ENCODE data around the gene IL1RAPL2.

The IL1RAPL2 gene

DNA sequence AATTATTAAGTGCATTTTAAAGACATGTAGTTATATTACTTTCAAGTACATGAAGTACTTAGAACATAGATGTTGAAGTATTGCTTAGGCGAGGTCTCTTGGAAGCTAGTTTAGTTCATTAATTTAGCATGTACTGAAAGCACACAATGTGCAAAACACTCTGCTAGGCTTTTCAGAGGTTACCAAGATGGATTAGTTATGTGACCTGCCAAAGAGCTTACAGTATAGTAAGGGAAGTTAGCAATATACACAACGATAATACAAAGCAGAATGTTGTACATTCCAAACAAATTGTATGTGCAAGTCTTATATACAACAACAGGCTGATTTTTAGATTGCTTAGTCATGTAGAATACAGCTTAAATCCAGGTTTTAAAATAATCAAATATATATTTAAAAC is 1137.9 kb downstream of the IL1RAPL2 start:
- no peak for TF ChIP-seq ISL1 (CRISPR knock-in tag; IDR thresholded peaks at IDR 0.05)
- no peak for TF ChIP-seq SNAI2 (CRISPR knock-in tag; IDR thresholded peaks at IDR 0.05)
- no peak for TF ChIP-seq OSR1 (CRISPR knock-in tag; IDR thresholded peaks at IDR 0.05)
- no peak for TF ChIP-seq ZFP3 (CRISPR knock-in tag; IDR thresholded peaks at IDR 0.05)
- TF ChIP-seq, protein P1, sequence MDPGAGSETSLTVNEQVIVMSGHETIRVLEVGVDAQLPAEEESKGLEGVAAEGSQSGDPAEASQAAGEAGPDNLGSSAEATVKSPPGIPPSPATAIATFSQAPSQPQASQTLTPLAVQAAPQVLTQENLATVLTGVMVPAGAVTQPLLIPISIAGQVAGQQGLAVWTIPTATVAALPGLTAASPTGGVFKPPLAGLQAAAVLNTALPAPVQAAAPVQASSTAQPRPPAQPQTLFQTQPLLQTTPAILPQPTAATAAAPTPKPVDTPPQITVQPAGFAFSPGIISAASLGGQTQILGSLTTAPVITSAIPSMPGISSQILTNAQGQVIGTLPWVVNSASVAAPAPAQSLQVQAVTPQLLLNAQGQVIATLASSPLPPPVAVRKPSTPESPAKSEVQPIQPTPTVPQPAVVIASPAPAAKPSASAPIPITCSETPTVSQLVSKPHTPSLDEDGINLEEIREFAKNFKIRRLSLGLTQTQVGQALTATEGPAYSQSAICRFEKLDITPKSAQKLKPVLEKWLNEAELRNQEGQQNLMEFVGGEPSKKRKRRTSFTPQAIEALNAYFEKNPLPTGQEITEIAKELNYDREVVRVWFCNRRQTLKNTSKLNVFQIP (CRISPR knock-in tag; IDR thresholded peaks at IDR 0.05; ENCODE audit: borderline replicate concordance, low read depth): no peak
- TF ChIP-seq, protein P2, sequence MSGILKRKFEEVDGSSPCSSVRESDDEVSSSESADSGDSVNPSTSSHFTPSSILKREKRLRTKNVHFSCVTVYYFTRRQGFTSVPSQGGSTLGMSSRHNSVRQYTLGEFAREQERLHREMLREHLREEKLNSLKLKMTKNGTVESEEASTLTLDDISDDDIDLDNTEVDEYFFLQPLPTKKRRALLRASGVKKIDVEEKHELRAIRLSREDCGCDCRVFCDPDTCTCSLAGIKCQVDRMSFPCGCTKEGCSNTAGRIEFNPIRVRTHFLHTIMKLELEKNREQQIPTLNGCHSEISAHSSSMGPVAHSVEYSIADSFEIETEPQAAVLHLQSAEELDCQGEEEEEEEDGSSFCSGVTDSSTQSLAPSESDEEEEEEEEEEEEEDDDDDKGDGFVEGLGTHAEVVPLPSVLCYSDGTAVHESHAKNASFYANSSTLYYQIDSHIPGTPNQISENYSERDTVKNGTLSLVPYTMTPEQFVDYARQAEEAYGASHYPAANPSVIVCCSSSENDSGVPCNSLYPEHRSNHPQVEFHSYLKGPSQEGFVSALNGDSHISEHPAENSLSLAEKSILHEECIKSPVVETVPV (CRISPR knock-in tag; IDR thresholded peaks at IDR 0.05): no peak
- TF ChIP-seq ZFP30 (CRISPR knock-in tag; IDR thresholded peaks at IDR 0.05): no peak
- no peak for TF ChIP-seq PPARA (CRISPR knock-in tag; IDR thresholded peaks at IDR 0.05; ENCODE audit: borderline replicate concordance)
- no peak for ATAC-seq

GRCh38 chrX:105706041-105706440 is 1140.0 kb downstream of the IL1RAPL2 start:
- TF ChIP-seq, protein P3, sequence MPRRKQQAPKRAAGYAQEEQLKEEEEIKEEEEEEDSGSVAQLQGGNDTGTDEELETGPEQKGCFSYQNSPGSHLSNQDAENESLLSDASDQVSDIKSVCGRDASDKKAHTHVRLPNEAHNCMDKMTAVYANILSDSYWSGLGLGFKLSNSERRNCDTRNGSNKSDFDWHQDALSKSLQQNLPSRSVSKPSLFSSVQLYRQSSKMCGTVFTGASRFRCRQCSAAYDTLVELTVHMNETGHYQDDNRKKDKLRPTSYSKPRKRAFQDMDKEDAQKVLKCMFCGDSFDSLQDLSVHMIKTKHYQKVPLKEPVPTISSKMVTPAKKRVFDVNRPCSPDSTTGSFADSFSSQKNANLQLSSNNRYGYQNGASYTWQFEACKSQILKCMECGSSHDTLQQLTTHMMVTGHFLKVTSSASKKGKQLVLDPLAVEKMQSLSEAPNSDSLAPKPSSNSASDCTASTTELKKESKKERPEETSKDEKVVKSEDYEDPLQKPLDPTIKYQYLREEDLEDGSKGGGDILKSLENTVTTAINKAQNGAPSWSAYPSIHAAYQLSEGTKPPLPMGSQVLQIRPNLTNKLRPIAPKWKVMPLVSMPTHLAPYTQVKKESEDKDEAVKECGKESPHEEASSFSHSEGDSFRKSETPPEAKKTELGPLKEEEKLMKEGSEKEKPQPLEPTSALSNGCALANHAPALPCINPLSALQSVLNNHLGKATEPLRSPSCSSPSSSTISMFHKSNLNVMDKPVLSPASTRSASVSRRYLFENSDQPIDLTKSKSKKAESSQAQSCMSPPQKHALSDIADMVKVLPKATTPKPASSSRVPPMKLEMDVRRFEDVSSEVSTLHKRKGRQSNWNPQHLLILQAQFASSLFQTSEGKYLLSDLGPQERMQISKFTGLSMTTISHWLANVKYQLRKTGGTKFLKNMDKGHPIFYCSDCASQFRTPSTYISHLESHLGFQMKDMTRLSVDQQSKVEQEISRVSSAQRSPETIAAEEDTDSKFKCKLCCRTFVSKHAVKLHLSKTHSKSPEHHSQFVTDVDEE (CRISPR knock-in tag; IDR thresholded peaks at IDR 0.05): no peak
- no peak for TF ChIP-seq ESRRG (CRISPR knock-in tag; IDR thresholded peaks at IDR 0.05)
- no peak for TF ChIP-seq PATZ1 (CRISPR knock-in tag; IDR thresholded peaks at IDR 0.05; ENCODE audit: borderline replicate concordance)
- TF ChIP-seq TOX (CRISPR knock-in tag; IDR thresholded peaks at IDR 0.05; ENCODE audit: borderline replicate concordance): no peak
- no peak for TF ChIP-seq ZNF70 (CRISPR knock-in tag; IDR thresholded peaks at IDR 0.05)
- TF ChIP-seq, protein P2 (CRISPR knock-in tag; IDR thresholded peaks at IDR 0.05): no peak
- TF ChIP-seq TCF4 (CRISPR knock-in tag; IDR thresholded peaks at IDR 0.05; ENCODE audit: borderline replicate concordance): no peak
- no peak for TF ChIP-seq CREB5 (CRISPR knock-in tag; IDR thresholded peaks at IDR 0.05; ENCODE audit: low read depth)
- TF ChIP-seq ZC3H10 (CRISPR knock-in tag; IDR thresholded peaks at IDR 0.05): no peak
- TF ChIP-seq ARNTL (CRISPR knock-in tag; IDR thresholded peaks at IDR 0.05; ENCODE audit: borderline replicate concordance, low read depth): no peak
- no peak for ATAC-seq

DNA sequence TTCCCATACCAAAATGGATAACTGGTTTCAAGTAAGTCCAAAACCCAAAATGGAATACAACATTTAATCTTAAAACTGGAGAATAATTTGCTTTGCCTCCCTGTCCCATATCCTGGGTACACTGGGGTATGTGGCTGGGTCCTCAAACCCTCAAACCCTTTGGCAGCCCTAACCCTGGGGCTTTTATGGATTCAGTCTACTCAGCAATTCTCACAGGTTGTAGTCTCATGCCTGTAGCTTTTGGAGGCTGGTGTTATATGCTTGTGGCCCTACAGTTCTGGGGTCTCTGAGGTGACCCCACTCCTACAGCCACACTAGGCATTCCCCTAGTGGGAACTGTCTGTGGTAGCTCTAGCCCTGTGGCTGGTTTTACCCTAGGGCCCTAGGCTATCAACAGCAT is 1145.8 kb downstream of the IL1RAPL2 start:
- ATAC-seq: no peak
- TF ChIP-seq CSDC2 (CRISPR knock-in tag; IDR thresholded peaks at IDR 0.05) (no peak), ZFP30 (CRISPR knock-in tag; IDR thresholded peaks at IDR 0.05) (no peak)

DNA sequence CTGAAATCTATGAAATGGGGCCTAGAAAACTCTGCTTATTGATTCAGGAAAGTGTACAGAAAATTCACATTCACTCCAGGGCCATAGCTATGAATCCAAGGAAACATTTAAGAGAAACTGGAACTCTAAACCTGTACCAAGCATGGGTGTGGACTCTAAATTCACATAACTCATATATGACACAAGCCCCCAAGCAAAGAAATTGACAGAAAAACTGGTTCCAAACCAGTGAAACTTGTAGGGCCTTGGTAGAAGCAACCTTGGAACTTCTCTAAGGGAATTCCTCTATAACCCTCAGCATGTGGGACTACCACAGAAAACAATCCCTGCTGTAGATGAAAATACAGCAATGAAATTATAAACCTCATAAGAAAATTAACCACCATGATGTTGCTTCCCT is 1149.7 kb downstream of the IL1RAPL2 start:
- TF ChIP-seq ISL1 (CRISPR knock-in tag; IDR thresholded peaks at IDR 0.05) (no peak), GLIS3 (CRISPR knock-in tag; IDR thresholded peaks at IDR 0.05) (no peak), ARNTL (CRISPR knock-in tag; IDR thresholded peaks at IDR 0.05; ENCODE audit: borderline replicate concordance, low read depth) (no peak), PPARA (CRISPR knock-in tag; IDR thresholded peaks at IDR 0.05; ENCODE audit: borderline replicate concordance) (no peak), ZFP30 (CRISPR knock-in tag; IDR thresholded peaks at IDR 0.05) (no peak), BACH2 (CRISPR knock-in tag; IDR thresholded peaks at IDR 0.05; ENCODE audit: borderline replicate concordance) (no peak), PATZ1 (CRISPR knock-in tag; IDR thresholded peaks at IDR 0.05; ENCODE audit: borderline replicate concordance) (no peak), CREB5 (CRISPR knock-in tag; IDR thresholded peaks at IDR 0.05; ENCODE audit: low read depth) (no peak), ZNF565 (CRISPR knock-in tag; conservative IDR thresholded peaks at IDR 0.05; ENCODE audit: low read depth) (no peak), ESRRG (CRISPR knock-in tag; IDR thresholded peaks at IDR 0.05) (no peak), CSDC2 (CRISPR knock-in tag; IDR thresholded peaks at IDR 0.05) (no peak), ZNF8 (CRISPR knock-in tag; IDR thresholded peaks at IDR 0.05) (no peak)
- ATAC-seq: no peak
